NCI-H460 (cell line): Measurements from ENCODE around the gene OCIAD1. TPM values are rescaled to one million over a fixed set of nuclear protein-coding genes. Genes with fewer than 3 reads are reported as not detected.
"Not testable (repeated sequence)": the region's sequence is repeated elsewhere in the genome, so short reads cannot be mapped to it uniquely, and the experiment has no call there.

Source experiments
- DNase-seq: peaks from one replicate; pipeline ENCODE4 v3.0.0-alpha.2; 2016; ENCODE audit warnings: low read depth; ENCODE audit errors: extremely low read depth
- total RNA-seq: library from RNA; depleted of rRNA; stranded (reverse); fragments of >200 nt; shearing (Covaris generic); gene quantifications from 2 replicates; pipeline ENCODE4 v1.2.3, GENCODE V29; 2014

OCIAD1 gene
- total RNA-seq, 1 experiment from 2014 or later: 203 TPM

DNA sequence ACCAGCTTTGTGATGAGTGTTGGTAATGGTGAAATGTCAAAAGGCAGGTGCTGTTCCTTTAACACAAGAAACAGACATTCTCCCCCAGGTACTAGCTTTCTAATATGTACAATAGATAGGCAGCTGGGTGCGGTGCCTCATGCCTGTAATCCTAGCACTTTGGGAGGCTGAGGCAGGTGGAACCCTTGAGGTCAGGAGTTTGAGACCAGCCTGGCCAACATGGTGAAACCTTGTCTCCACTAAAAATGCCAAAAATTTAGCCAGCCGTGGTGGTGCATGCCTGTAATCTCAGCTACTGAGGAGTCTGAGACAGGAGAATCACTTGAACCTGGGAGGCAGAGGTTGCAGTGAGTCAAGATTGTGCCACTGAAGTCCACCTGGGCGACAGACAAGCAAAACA, 50.8 kb downstream of the OCIAD1 start:
- not testable (repeated sequence) for DNase-seq

DNA sequence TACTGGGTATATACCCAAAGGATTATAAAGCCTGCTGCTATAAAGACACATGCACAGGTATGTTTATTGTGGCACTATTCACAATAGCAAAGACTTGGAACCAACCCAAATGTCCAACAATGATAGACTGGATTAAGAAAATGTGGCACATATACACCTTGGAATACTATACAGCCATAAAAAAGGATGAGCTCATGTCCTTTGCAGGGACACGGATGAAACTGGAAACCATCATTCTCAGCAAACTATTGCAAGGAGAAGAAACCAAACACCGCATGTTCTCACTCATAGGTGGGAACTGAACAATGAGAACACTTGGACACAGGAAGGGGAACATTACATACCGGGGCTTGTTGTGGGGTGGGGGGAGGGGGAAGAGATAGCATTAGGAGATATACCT, 58.9 kb downstream of the OCIAD1 start:
- not testable (repeated sequence) for DNase-seq

DNA sequence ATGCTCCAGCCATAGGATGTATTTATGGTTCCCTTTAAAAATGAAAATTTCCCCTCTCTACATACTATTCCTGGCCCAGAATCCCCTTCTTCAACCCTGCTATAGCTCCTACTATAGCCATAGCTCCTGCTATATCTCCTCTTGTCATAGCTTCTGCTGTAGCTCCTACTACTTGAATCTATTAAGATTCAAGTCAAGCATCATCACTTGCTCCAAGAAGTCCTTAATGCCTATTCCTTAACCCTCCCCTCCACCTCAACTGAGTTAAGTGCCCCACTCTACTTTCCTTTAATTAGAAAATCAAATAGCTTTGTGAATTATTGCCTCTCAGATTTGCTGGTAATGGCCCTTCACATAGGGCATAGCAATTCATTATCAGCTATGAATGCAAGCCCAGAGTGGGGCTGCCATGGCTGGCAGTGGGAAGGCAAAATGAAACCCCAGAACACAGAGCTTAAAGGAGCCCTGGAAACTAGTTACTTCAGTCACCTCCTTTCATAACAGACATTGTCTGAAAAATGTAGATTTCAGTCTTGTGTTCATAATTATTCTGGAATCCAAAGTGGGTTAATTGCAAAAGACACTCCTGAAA, 60.2 kb downstream of the OCIAD1 start:
- DNase-seq: no peak

DNA sequence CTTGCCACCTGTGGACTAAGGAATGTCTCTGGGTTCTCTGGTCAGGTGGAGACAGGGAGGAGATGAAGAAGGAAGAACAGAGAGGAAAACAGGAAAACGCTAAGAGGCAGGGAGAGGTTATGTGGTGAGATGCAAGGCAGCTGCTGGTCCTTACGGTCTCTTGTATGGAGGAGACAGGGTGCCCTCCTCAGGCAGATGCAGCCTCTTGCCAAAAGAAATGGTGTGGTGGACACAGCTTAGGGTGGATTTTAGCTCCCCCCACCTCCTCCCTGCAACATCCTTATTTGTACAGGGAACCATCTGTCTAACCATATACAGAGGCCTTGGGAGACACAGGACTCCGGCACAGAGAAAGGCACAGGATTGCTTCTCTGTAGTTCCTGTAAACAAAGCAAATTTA, 66.0 kb downstream of the OCIAD1 start:
- no peak for DNase-seq

DNA sequence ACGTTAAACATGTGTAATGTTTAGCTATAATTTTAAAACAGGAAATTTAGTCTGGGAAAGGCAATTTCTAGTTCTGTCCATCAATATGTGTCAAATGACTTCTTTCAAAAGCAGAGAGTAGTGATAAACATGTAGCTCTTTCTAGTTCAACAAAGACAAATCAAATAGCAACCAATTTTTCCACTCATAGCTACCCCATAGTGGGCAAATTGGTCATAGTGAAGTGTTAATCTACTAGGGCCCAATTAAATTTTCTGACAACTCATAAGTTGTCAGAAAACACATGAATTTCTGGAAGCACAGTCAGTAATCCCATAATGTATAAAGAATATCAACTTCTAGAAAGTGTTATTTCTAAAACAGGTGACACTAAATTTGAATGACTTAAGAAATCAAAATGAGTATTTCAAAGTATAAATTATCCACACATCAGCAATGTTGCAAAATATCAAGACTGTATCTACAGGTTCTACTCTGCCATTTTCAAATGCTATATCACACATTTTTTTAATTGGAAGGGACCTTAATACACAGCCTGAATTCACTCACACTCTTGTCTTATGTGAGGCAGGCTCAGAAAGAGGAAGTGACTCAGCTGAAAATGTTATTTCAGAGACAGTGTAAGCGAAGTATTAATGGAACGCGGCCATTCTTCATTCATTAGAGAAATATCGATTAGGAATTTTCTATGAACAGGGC, 68.0 kb downstream of the OCIAD1 start:
- no peak for DNase-seq

DNA sequence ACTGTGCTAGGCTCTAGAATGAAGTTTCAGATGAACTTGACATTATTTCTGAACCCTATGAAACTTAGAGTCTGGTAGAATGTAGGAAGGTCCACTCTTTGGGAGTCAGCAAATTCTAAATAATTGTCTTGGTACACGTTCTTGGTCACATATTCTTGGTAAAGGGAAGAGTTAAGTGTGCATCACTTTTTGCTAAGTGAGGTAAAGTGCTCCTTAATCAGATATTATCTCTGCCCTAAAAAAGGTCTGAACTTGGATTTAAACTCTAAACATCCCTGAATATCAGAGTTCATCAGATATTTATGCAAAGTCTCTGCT, 68.5 kb downstream of the OCIAD1 start:
- no peak for DNase-seq

DNA sequence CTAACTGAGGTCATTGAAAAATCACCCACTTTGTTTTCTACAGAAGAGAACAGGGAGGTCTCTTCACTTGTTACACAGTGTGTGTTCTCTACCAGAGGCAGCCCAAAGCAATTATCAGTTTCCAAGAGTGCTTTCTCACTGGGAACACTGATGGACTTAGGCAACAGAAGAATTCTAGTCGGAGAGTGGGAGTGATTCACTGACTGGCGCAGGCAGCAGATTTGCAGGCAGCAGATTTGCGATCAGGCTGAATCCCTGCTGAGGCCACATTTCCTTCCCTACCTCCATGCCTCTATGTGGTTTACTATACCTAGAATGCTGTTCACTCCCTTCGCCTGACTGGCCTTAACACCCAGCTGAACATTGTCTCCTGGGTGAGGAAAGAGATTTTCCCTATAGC, 69.1 kb downstream of the OCIAD1 start:
- no peak for DNase-seq

DNA sequence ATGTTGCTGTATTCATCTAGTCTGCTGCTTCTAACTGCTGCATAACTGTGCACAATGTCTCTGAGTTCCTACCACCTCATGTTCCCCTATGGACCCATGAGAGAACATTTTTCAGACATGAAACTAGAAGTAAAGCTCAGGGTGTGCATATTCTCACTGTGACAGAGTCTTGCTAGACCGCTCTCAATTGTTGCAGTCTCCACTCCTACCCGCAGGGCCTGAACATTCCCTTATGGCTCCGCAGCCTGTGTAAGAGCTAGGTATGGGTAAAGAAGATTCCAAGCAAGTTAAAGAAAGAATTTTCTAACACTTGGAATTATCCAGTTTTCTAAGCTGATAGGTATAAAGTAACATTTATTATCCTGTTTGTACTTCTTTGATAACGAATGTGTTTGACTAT, 70.3 kb downstream of the OCIAD1 start:
- DNase-seq: no peak

DNA sequence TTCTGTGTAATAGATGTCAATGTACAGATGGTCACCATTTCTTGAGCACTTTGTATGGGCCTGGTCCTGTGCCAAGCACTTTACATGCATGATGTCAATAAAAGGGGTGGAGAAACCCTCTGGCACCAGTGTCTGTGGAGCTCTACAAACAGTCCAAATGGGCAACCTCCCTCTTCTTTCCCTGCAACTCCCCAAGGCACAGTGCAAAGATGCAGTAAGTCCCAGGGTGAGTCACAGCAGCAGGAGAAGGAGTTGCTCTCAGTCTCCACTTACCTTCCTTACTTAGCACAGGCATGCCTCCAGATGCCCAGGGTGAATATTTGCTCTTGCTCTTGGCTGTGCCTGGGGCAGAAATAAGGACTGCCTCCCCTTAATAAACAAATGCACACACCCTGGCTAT, 71.4 kb downstream of the OCIAD1 start:
- DNase-seq: no peak

DNA sequence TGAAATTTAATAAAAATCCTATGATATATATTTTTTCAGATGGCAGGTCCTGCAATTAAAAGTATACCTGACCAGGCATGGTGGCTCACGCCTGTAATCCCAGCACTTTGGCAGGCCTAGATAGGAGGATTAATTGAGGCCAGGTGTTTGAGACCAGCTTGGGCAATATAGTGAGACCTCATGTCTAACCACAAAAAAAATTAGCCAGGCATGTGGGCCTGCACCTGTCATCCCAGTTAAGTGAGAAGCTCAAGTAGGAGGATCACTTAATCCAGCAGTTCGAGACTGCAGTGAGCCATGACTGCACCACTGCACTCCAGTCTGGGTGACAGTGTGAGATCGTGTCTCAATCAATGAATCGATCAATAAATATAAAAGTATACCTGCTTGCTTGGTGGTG, 73.2 kb downstream of the OCIAD1 start:
- no peak for DNase-seq

DNA sequence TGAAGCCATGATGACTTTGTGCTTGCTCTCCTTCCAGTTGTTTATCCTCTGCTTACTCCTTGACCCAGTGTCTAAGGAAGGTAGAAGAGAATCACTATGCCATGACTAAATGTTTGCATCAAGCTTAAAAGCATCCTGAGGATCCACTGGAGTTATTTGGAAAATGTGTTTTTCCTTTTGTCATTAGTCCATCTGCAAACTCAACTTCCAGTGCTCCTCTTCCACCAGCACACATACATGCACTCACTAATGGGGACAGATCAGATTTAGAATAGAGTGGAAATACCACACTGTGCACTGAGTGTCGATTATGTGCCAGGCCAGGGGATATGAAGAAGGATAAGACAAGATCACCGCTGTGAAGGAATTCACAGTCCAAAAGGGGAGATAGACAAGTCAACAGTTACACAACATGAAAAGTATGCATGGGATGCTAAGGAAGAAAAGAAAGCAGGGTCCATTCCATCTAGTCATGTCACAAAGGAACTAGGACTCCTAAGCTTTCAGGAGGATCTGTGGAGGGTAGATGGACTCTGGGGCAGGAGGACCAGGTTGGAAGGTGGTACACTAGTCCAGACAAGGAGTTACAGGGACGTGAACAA, 73.8 kb downstream of the OCIAD1 start:
- DNase-seq: no peak

DNA sequence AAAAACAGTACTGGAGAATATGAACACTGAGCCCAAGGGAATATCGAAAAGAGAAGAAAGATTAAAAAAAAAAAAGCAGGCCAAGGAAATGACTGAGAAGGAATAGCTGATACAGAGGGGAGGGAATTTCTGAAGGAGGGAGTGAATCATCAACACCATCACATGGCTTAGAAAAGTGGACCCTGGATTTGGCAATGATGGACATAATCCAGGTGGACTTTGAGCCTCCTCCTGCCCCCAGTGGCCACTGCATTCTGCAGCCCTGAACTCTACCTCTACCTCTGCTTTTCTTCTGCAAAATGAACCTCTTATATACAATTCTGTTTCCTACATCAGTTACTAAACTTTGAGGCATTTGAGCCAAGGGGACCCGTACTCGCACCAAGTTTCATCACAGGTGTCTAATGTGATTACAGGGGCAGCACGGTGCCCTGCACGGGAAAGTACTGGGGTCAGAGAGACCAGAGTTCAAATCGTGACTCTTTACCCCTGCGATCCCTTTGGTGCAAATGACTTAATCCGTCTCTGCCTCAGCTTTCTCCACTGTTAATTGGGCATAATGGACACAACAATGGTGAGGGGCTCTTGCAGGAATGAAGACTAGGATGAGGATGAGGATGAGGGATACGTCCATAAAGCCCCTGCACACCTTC, 74.6 kb downstream of the OCIAD1 start:
- DNase-seq: no peak

DNA sequence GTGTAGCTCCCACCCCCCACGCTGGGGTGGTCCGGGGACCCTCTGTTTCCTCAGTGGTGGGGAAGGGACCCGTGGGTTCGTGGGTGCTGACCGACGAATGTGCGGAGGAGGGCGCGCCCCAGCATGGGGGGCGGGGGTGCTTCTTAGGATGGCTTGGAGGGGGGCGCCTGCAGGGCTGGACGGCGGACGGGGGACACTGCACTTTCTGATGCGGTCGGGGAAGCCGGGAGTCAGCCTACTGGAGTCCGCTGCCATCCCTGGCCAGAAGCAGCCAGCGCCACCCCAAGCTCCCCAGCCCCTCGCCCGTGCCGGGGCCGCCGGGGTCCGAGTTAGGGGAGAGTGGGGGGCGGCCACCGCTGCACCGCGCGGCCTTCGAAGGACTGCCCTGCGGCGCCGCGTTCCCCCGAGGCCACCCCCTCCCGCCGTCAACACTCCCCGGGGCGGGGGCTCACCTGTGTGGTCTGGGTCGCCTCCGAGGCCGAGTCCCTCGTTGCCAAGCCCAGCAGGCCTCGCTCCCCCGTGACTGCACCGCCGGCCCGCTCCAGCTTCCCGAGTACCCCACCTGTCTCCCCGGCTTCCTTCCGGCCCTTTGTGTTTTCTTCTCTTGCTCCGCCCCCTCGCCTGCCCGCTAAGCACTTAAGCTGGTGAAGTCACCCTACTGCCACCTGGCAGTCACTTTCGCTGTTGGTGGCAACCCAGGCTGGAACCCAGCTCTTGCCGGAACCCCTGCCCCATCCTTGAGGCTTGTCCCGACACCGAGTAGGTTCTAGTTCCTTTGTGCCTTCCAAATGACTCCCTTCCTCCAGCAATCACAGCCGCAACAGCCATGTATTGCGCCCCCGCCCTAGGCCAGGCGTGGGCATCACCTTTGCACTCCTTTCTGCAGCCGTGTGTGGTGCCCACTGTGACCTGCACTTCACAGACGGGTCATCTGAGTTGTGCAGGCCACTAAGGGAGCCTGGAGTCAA, 75.6 kb downstream of the OCIAD1 start, which contains the start of gene OCIAD2:
Gene OCIAD2, minus strand, starts transcription at position 569 of the 968 bp plus-strand sequence. CDS start 2,225 bp downstream, outside the sequence.
- peak; percentile 53 for DNase-seq

DNA sequence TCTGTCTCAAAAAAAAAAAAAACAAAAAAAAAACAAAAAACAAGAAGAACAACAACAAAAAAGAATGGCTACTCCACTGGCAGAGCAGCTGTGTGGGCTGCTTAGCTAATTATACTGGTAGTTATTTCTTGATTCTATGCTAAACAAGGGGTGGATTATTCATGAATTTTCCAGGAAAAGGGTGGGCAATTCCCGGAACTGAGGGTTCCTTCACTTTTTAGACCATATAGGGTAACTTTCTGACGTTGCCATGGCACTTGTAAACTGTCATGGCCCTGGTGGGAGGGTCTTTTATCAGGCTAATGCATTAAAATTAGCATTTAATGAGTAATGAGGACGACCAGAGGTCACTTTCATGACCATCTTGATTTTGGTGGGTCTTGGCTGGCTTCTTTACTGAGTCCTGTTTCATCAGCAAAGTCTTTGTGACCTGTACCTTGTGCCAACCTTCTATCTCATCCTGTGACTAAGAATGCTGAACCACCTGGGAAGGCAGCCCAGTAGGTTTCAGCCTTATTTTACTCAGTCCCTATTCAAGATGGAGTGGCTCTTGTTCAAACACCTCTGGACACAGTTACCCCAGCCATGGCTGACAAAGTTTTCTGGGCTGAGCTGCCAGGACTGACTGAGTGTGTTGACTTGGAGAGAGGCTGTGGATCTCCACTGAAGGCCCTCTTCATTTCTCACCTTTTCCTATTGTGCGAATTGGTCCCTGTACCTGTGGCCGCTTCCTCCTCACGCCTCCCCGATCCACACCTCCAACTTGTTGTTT, 77.0 kb downstream of the OCIAD1 start:
- no peak for DNase-seq

DNA sequence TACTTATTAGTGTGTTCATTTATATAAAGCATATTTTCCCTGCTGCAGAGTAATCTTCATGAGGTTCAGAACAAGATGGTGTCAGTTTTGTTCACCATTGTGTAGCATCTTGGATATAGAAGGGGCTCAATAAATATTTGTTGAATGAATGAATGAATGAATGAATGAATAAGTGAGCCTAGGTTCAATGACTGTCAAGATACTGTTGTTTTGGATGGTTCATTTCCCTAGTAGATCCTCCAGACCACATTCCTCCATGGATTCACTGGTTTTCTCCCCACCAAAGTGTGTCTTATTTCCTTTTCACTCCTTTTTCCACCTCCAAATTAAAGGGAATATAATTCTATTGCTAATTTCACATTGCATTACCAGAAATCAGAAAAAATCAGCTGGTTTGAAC, 77.8 kb downstream of the OCIAD1 start:
- DNase-seq: no peak

DNA sequence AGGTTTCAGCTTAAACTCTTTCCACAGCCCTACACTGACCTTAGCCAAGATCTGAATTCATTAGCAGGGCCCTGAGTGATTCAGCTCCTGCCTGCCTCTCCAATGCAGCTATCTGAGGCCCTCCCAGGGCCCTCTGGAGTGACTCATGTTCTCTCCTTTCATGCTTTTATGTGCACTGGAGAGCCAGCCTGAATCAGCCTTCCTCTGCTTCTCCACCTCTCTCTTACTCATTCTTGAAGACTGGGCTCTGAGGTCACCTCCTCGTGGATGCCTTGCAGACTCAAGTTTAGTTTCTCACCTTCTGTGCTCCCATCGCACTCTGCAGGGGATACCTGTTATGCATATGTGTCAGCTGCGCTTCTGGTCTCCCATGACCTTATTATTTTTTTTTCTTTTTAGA, 78.8 kb downstream of the OCIAD1 start:
- DNase-seq: peak; percentile 64

DNA sequence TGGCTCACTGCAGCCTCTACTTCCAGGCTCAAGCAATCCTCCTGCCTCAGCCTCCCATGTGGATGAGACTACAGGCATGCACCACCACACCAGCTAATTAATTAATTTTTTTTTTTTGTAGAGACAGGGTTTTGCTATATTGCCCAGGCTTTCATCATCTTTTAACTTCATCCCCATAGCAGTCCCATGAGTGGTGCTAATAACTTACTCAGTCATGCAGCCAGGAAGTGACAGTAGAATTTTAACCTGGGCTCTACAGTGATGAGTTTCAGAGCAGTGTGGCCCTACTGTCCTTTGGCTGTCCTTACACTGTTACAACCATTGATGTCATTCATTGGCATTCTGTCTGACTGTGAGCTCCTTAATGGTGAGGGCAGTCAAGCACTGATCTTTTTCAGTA, 79.6 kb downstream of the OCIAD1 start:
- peak; percentile 41 for DNase-seq
